Stimulated activated CD4-positive, alpha-beta T cell treated with anti-CD3 and anti-CD28 coated beads, Interleukin-4, amount 100 ng/mL, for 1 hour (primary cell): ENCODE results near the gene FBXW12.
"Not testable (repeated sequence)": the region's sequence is repeated elsewhere in the genome, so short reads cannot be mapped to it uniquely, and the experiment has no call there.

Experiments
- DNase-seq: peaks from one replicate; pipeline ENCODE4 v3.0.0-alpha.2; 2020

The FBXW12 gene

GRCh38 chr3:48387634-48388033 is 15.6 kb downstream of the FBXW12 start:
- no peak for DNase-seq

GRCh38 chr3:48388966-48389365 is 16.9 kb downstream of the FBXW12 start:
- DNase-seq, result no peak

DNA sequence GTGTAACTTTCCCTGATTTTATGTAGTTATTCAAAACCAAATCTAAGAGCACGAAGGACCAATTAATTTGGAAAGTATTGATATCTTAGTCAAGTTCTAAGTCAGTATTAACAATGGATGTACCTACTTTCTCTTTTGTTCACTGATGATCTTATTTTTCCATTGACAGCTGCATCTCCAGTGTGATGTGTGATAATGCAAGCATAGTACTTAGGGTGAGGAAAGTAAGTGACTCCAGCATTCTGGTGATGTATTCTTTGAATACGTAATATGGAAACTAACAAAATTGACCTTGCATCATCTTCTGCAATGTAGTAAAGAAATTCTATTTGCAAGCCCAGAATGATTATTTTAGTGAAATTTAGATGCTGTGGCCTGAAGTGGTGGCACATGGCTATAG is 22.4 kb downstream of the FBXW12 start:
- DNase-seq, result no peak

GRCh38 chr3:48395714-48396113 is 23.7 kb downstream of the FBXW12 start:
- DNase-seq, result no peak

GRCh38 chr3:48397767-48398681 is 26.0 kb downstream of the FBXW12 start:
- no peak for DNase-seq

GRCh38 chr3:48398701-48399386 is 26.8 kb downstream of the FBXW12 start:
- DNase-seq, result no peak

DNA sequence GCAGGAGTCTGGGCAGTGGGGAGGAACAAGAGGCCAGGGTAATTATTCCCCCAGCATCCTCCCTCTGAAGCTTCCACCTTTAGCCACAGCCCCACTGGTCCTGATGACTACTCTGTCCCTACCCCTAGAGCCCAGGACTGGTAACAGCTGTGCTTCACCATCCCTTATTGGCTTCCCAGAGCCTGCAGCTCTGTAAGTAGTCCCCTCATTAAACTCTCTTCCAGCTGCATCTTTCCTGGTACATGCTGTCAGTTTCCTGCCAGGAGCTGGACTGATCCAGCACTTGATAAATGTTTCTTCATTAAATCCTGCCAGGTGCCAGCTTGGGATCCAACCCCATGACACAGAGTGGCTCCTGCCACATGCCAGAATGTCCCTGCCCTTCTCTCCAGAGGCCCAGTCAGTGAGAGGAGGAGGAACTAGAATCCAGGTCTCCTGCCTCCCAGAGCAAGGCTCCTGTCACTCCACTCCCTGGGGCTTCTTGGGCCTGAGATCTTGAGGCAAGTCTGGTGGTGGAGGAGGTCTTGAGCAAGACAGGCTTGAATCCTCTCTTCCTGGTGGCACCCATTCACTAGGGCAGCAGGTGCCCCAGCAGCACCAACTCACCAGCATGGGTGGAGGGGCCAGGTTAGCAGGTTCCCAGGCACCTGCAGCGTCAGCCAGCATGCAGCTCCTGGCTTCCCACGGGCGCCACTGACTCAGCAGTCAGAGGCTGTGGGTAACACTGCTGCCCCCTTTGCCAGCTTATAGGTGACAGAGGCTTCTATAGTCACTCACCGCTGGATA is 27.6 kb downstream of the FBXW12 start:
- no peak for DNase-seq

- DNase-seq, result peak; percentile 49
These were observed 28.9 kb downstream of the FBXW12 start for GRCh38 chr3:48400824-48401433.

- not testable (repeated sequence) for DNase-seq
These were observed 29.4 kb downstream of the FBXW12 start for GRCh38 chr3:48401434-48401901.

DNA sequence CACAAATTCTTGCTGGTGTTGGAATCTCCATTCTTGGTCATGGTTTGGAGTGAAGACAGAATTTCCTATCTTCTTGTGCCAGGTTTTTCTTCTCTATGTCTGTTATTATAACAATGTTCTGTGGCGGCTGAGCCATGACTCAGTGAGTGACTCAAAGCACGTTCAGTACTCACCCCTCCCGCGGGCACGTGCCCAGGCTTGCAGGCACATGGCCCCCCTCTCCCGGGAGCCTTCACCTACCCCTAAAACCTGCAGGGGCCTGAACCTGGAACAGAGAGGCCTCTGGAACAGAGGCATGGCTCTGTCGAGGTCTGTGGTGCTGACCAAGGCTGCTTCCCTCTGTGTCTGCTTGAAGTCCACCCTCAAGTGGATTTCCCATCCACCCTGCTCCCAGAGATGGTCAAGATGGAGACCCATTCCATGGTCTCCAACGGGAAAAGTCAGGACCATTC is 30.3 kb downstream of the FBXW12 start:
- no peak for DNase-seq

DNA sequence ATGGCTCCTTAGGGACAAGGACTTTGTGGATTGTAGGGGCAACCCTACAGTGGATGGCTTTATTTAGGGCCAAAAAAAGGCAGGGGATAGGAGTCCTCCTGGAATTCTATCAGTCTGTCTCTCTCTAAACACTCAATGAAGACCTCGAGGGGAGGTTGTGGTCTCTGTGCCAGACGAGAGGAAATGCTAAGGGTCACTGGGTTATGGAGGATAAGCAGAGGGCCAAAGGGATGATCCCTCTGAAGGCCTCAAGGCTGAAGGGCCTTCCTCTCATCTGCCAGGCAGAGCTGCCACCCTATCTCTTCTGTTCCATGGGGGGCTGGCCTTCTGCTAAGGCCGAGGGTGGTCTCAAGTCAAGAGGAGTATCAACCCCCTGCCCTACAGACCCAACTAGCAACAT is 30.9 kb downstream of the FBXW12 start:
- no peak for DNase-seq

DNA sequence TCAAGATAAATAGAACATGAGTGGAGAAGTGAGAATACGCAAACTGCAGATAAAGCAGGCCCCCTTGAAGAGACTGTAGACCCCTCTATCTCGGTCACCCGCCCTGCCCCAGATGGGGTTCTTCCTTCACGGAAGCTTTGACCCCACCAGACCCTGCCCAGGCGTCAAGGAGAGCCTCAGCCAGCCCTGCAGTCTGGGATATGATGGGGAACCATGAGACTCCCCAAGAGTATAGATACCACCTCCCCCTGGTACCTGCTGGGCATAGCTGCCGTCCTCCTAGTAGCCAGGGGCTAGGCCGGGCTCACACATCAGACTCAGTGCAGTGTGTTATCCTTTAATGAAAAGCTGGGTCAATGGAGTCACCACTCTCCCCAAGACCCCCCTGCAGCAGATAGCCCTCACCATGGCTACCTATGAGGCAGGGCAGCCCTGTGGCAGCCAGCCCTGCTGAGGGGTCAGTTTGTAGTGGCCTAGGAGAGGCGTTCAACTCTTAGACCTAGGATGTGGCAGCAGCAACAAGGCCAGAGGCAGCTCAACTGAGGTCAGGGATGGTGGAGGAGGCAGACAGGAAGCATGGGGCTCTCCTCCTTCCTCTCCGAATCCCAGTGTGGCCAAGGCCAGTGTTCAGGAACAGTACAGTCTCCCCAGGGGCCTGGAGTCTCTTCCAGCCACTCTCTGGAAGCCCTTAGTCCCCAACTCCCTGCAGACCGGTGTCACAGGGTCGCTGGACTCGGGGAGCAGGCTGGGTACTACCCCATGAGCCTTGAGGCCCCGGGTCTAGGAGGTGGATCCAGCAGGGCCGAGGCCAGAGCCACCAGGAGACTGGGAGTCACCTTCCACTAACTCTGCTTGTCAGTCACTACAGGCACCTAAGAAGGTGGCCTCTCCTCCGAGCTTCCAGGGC is 31.8 kb downstream of the FBXW12 start:
- DNase-seq, result no peak

DNA sequence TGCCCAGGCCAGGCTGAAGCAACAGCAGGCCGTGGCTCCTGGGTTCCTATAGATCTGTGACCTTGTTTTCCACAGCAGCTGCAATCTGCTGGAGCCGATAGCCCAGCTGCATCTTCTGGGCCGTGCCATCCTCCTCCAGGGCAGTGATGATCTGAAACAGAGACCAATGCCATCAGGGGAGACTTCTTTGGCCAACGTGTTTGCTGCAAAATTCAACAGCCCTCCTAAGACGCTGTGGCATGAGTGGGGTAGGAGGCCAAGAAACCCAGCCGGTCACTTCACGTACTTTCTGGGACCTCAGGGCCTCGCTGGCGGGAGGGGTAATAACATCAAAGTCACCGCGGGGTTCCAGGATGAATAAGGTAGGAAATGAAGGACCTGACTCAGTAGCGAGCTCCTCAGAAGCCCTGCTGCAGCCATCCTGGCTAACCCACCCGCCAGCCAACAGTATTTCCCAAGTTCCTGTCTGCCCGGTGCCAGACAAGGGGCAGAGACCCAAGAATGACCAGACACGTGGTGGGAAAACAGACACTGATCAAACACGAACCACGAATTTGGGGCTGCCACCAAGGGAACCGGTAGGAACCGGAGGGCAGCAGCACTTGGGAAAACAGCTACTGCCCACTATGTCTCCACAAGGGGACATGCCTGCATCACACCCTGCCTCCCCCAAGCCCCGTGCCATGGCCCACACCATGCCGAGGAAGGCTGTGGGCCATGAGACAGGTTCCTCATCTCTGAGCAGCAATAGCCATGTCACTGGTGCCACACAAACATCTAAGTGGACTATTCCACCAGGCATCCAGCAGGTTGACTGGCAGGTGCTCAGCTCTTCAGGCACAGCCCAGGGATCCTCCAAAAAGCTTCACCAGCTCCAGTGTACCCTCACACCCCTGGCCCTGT is 32.7 kb downstream of the FBXW12 start:
- DNase-seq, result no peak

- no peak for DNase-seq
These were observed 33.4 kb downstream of the FBXW12 start for GRCh38 chr3:48405343-48405881.

GRCh38 chr3:48405971-48406370 is 34.0 kb downstream of the FBXW12 start:
- no peak for DNase-seq

DNA sequence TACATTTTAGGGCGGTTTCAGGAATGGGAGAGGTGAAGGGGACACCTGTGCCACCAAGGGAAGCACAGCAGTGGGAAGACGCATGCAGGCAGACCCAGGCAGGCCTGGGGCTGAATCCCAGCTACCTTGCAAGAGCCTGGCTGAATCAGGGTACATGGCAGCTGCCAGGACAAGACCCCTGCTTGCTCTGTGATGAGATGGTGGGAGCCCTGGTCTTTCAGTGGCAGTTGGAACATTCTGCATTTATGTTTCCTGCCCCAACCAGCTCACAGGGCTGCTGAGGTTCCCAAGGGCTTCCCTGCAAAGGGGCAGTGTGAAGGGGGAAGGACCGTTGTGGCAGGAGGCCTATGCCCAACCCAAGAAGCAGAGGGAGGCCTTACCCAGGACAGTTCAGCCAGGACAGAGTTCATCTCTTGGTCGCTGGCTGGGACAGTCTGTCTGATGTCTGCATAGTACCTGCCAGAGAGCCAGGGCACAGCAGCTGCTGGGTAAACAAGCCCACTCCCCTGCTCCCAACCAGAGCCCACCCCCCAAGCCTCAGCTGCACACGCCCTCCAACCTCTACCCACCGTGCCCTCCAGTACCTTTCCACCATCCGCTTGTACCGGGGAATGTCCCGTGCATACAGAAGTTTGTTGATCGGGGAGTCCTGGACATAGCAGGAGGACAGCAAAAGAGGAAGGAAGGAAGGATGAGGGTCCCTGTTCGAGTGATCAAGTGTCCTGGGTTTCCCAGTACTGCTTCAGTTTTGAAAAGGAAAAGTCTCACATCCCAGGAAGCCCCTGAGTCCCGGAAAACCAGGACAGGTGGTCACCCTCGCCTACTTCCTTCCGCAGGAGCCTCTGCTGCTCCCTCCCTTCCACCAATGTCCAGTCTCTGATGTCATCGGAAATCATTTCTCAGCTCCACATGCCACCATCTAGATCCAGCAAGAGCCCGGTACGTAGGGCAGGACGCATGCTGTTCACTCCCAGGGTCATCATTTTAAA is 34.7 kb downstream of the FBXW12 start:
- no peak for DNase-seq

GRCh38 chr3:48407542-48408099 is 35.6 kb downstream of the FBXW12 start:
- DNase-seq, result no peak

DNA sequence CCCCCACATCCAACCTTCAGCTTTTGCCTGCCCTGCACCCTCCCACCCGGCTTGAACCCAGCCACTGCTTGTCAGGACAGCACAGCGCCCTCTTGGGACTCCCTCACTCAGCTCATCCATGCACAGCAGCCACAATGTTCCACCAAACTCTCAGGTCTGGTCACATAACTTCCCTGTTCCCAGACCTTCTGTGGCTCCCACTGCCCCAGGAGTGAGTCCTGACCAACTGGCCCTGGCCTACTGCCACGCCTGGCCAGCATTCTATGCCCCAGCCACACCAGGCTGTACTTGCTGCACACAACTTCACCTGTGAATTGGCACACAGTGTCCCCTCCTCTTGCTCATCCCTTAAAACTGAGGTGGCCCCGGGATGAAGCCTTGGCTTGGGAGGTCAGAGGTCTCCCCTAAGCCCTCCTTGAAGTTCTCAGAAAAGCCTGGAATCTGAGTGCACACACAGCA is 36.8 kb downstream of the FBXW12 start:
- DNase-seq, result no peak
